Glomerular visceral epithelial cell (primary cell): ENCODE results near the gene ADAMTS16.
A peak's percentile ranks its signal among the peaks of the same experiment; 100 is the strongest.

Experiments used
- DNase-seq: peaks from one replicate; pipeline ENCODE4 v3.0.0-alpha.2; 2016; ENCODE audit errors: extremely low spot score

ADAMTS16 gene

DNA sequence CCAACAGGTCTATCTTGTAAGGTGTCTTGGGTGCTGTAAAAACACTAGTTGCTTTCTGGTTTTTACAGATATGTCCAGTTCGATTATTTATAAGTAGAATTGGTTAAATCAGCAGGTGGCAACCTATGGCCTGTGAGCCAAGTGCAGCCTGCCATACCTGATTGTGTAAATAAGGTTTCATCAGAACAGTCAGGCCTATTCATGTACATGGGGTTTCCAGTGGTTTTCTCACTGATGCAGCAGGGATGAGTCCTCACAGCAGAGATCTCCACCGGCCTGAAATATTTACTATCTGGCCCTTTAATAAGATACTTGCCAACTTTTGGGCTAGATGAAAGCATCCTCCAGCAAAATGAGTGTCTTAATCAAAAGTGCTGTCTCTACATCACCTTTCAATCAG lies 149.4 kb downstream of the ADAMTS16 start:
- DNase-seq = no peak

DNA sequence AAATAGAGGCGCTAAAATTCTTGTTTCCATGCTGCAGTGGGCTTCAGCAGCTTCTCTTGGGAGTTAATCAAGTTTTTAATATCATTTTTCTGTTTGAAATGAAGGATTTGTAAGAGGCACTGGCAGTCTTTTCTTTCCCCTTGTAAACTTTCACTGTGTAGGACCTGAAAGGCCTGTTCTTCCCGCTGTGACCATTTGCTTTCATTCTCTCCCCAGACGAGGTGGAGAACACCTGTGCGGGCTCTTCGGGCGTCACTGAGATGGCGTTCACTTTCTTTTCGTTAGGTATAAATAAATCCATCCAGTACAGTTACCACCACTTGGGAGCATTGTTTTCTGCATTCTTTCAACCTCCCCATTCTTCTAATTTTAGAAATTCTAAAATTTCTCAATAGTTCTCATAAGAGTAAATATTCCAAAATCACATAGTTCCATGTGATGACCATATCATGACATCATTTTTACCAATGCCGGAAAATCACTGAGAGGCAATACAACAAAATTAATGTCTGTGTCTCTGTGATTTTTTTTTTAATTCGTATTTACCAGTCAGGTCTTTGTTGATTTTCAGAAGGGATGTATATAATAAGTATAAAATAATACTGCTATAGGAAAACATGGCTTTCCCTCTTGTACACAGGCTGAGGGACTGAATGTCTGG lies 150.7 kb downstream of the ADAMTS16 start:
- no peak for DNase-seq

- peak; percentile 92 for DNase-seq
These were observed 151.2 kb downstream of the ADAMTS16 start for GRCh38 chr5:5291357-5291756.

GRCh38 chr5:5293029-5293428 lies 152.9 kb downstream of the ADAMTS16 start:
- no peak for DNase-seq

DNA sequence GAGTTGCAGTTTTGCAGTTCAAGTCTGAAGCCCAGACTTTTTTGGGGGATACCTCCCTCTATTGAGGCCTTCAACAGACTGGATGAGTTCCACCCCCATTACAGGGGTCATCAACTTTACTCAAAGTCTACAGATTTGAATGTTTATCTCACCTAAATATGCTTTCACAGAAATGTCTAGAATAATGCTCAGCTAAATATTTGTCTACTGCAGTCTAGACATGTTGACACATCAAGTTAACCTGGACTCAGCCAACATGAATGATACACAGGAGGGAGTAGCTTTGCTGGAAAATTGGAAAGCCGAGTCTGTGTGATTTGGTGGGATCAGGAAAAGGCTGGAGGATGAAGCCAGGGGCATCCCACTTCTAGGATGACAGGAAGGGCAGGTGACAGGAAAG lies 154.3 kb downstream of the ADAMTS16 start:
- DNase-seq = no peak

DNA sequence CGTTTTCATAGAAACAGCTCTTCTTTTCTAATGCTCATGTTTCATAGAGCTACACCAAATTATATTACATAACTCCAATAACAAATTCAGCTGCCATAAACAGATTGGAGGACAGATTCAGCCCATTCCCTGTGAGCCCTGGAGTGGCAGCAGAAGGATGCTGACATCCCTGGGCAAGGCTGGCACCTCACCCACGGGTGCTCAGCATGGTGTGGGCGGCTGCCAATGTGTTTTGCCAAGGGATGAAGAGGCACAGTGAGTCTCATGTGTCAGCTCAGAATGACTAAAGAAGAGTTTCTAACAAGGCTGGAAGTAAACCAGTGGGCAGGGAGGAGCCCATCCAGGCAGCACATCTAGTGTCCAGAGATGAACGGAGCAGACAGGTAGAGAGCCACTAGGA lies 155.2 kb downstream of the ADAMTS16 start:
- no peak for DNase-seq

DNA sequence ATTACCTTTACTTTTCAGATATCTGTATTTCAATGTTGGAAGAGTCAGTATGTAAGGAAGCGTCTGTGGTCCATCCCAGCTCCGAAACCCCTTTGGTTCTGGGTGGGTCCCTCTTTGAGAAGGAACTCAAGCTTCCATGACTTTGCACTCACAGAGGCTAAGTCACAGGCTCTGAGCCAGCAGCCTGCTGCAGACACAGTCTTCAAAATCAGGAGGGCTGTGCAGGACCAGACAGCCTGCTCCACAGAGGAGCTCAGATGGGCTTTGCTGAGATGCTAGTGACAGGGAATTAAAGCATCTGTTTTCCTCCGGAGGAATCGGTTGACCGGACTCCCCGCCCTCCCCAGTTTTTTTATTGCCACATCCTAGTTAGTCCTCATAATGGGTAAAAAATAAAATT lies 155.9 kb downstream of the ADAMTS16 start:
- DNase-seq = no peak

- DNase-seq = no peak
These were observed 157.4 kb downstream of the ADAMTS16 start for GRCh38 chr5:5297432-5298067.

DNA sequence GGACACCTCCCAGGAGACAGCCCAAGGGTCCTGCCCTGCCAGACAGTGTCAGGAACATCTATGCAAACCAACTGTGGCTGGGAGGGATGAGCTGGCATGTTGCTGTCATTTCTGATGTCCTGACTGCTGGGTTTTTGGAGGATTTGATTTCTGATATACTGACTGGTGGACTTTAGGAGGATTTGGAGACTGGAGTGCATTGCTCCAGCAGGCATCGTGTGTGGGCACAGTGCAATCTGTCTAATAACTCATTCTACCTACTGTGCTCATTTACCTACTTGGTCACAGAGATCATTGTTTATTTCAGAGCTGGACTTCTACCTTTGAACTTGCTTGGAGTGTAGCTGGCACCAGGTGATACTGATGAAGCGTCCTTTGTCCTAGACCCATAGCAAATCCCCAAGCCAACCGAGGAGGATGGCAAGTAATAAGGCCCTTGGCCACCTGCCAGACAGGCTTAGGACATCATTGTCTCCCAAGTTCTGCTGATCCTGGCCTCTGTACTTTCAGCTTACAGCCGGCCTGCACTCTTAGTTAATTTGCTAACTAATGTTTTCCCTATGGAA lies 158.0 kb downstream of the ADAMTS16 start:
- no peak for DNase-seq

- DNase-seq = no peak
These were observed 158.9 kb downstream of the ADAMTS16 start for GRCh38 chr5:5298841-5299541.

- DNase-seq = no peak
These were observed 161.0 kb downstream of the ADAMTS16 start for GRCh38 chr5:5301176-5301575.

GRCh38 chr5:5302201-5302600 lies 162.1 kb downstream of the ADAMTS16 start:
- DNase-seq = no peak

DNA sequence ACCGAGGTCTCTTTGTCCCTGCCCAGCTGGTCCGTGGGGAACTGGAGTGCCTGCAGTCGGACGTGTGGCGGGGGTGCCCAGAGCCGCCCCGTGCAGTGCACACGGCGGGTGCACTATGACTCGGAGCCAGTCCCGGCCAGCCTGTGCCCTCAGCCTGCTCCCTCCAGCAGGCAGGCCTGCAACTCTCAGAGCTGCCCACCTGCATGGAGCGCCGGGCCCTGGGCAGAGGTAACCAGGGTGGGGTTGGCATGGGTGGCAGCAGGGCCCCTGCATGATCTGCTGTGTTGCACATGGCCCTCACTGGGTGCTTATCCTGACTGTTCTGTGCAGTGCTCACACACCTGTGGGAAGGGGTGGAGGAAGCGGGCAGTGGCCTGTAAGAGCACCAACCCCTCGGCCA lies 163.1 kb downstream of the ADAMTS16 start:
- no peak for DNase-seq

DNA sequence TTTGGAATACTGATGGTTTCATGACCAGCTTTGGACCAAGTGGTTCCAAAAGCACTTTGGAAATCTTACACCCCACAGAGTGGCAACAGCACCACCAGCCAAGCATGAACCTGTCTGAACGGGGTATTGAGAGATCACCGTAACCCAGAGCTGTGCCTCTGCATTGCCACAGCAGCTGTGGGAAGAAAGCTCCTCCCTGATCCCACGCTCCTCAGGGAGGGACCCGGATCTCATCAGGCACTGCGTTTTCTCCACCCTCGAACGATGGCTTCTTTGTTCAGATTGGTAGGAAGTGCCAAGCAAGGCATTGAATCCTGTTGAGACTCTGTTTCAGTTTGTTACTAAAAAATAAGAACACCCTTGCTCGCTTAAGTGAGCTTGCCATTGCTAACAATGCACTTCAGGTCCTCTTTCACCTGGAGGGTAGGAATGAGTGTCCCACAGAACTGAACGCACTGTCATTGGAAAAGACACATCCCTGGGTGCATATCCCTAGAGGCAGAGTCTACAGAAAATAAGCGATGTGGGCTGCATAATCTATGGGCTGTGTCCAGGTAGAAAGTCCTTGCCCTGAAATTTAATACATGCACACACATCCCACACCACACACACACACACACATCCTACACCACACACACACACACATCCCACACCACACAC lies 164.4 kb downstream of the ADAMTS16 start:
- no peak for DNase-seq

DNA sequence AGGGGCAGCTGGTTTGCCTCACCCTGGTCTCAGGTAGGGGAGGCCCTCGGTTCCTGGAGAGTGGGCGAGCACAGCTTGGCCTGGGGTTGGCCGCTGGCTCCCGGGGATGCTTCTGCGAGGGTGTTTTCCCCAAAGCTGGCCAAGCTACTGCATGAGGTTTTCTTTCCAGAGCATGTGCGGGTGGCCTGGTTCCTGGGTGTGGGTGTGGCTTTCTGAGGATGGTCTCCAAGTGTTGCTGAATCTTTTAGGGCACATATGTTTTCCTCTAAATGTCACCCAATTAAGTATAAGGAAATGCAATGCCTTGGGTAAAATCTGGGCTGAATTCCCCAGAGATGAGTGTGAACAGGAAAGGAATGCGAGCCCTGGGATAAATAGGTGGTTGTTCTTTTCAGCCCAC lies 166.6 kb downstream of the ADAMTS16 start:
- peak; percentile 33 for DNase-seq

GRCh38 chr5:5308319-5308718 lies 168.2 kb downstream of the ADAMTS16 start:
- DNase-seq = no peak

- no peak for DNase-seq
These were observed 169.5 kb downstream of the ADAMTS16 start for GRCh38 chr5:5309645-5310044.

- DNase-seq = peak; percentile 56
These were observed 173.0 kb downstream of the ADAMTS16 start for GRCh38 chr5:5313101-5313635.

GRCh38 chr5:5314166-5314565 lies 174.0 kb downstream of the ADAMTS16 start:
- DNase-seq = no peak

- no peak for DNase-seq
These were observed 174.5 kb downstream of the ADAMTS16 start for GRCh38 chr5:5314626-5315025.

- DNase-seq = peak; percentile 25
These were observed 175.2 kb downstream of the ADAMTS16 start for GRCh38 chr5:5315068-5315980.
